K562 (cell line): ENCODE measurements around the gene RNASE2. TPM values are rescaled to one million over a fixed set of nuclear protein-coding genes. Genes with fewer than 3 reads are reported as not detected.
A peak's percentile ranks its signal among the peaks of the same experiment; 100 is the strongest.

Source experiments
- ATAC-seq: fragments of 200-7000 bp; cut with Tn5 transposase; 3 replicates; pipeline ENCODE4 v1.9.1; 2020; ENCODE audit warnings: moderate library complexity
- BruUV-seq: library from RNA; stranded (reverse); fragments of 400-500 nt; replicated peaks from 2 replicates; lab custom pipeline; 2021; lab: Mats Ljungman, UMichigan
- CTCF ChIA-PET: fragments of 300-600 bp; formaldehyde crosslinking; extraction: SDS; loops from one replicate; lab custom pipeline; 2021; ENCODE audit warnings: low intra/inter-chr PET ratio; lab: Yijun Ruan, JAX
- POLR2A ChIA-PET: fragments of 300-600, 350-650 bp; sonication (Branson Sonifier 250); formaldehyde crosslinking; extraction: SDS; loops from one replicate; lab custom pipeline; 2021; ENCODE audit warnings: antibody characterized with exemption, inconsistent platforms; lab: Yijun Ruan, JAX
- DNase-seq, 4 experiments: peaks; one replicate each; pipeline versions ENCODE4 v3.0.0 to v3.0.0-alpha.2; 2011 to 2018; ENCODE audit warnings: low spot score in 3 of 4, mixed read lengths in 3 of 4; ENCODE audit errors: extremely low read depth in 1 of 4
- FAIRE-seq: peaks from 2 replicates; lab custom pipeline; 2011; peaks lifted over from hg19 to GRCh38; lab: Jason Lieb, UNC
- H2AFZ ChIP-seq: 2 replicates; pipeline ENCODE4 v1.6.0; 2011; ENCODE audit warnings: low read depth, low read length, control low read depth, inconsistent platforms
- H3K27ac ChIP-seq: fragments of 200-600 bp; 3 replicates; pipeline ENCODE4 v1.8.0; 2011; ENCODE audit warnings: low read depth, mild to moderate bottlenecking, control low read depth, inconsistent platforms, low read length, moderate library complexity, mixed read lengths; ENCODE audit errors: extremely low read depth
- H3K27me3 ChIP-seq, 2 experiments: fragments of 300-600 bp in 1 of 2; 2 replicates in 1 of 2; 3 replicates in 1 of 2; pipeline versions ENCODE4 v1.6.0 to v1.8.0; 2011; ENCODE audit warnings: inconsistent platforms in 2 of 2, low read length in 2 of 2, mild to moderate bottlenecking in 1 of 2, mixed read lengths in 1 of 2, moderate library complexity in 1 of 2; ENCODE audit not compliant: control insufficient read depth in 2 of 2, insufficient read depth in 2 of 2
- H3K36me3 ChIP-seq: fragments of 300-600 bp; 3 replicates; pipeline ENCODE4 v1.8.0; 2011; ENCODE audit warnings: mild to moderate bottlenecking, low read length, inconsistent platforms; ENCODE audit not compliant: control insufficient read depth, insufficient read depth
- H3K4me1 ChIP-seq, 2 experiments: fragments of 200-600 bp in 1 of 2; replicated peaks in 1 of 2; 2 replicates in 1 of 2; 3 replicates in 1 of 2; pipeline versions ENCODE4 v1.5.1 to v1.8.0; 2011; ENCODE audit warnings: inconsistent platforms in 2 of 2, low read length in 2 of 2, mild to moderate bottlenecking in 1 of 2, mixed read lengths in 1 of 2, moderate library complexity in 1 of 2; ENCODE audit not compliant: control insufficient read depth in 2 of 2, insufficient read depth in 2 of 2
- H3K4me2 ChIP-seq: 2 replicates; pipeline ENCODE4 v1.6.1; 2011; ENCODE audit warnings: low read length, control low read depth, inconsistent platforms, mixed read lengths; ENCODE audit not compliant: insufficient read depth
- H3K4me3 ChIP-seq: fragments of 200-600 bp; sonication (generic), shearing (Covaris generic); 2 replicates; pipeline ENCODE4 v1.5.1; 2016; ENCODE audit warnings: control low read depth, inconsistent platforms
- H3K79me2 ChIP-seq: fragments of 200-600 bp; 3 replicates; pipeline ENCODE4 v1.8.0; 2011; ENCODE audit warnings: low read length, inconsistent platforms; ENCODE audit not compliant: control insufficient read depth, insufficient read depth
- H3K9ac ChIP-seq, 2 experiments: 2 replicates each; pipeline versions ENCODE4 v1.6.0 to v1.6.1; 2011; ENCODE audit warnings: low read depth in 2 of 2, low read length in 2 of 2, control low read depth in 1 of 2, inconsistent platforms in 1 of 2, mild to moderate bottlenecking in 1 of 2, mixed read lengths in 1 of 2; ENCODE audit not compliant: insufficient read depth in 1 of 2
- H3K9me1 ChIP-seq: one replicate; pipeline ENCODE4 v1.6.0; 2011; ENCODE audit warnings: inconsistent platforms, mild to moderate bottlenecking, low read length, moderate library complexity; ENCODE audit not compliant: control insufficient read depth, insufficient read depth
- H3K9me3 ChIP-seq: replicated peaks from 2 replicates; pipeline ENCODE4 v1.5.1; 2011; ENCODE audit warnings: low read depth, low read length, inconsistent platforms; ENCODE audit not compliant: control insufficient read depth, insufficient read depth
- H4K20me1 ChIP-seq: replicated peaks from 2 replicates; pipeline ENCODE4 v1.6.1; 2011; ENCODE audit warnings: low read length, inconsistent platforms, mixed read lengths; ENCODE audit not compliant: control insufficient read depth, insufficient read depth
- EWSR1 ChIP-seq: fragments of 450-650 bp; IDR thresholded peaks from 2 replicates; pipeline ENCODE4 v1.6.1; 2018; ENCODE audit warnings: borderline replicate concordance, mild to moderate bottlenecking, low read depth, moderate library complexity; ENCODE audit not compliant: partially characterized antibody
- GABPA ChIP-seq: fragments of 200-800 bp; sonication (Bioruptor generic); conservative IDR thresholded peaks from 2 replicates; pipeline ENCODE4 v1.6.1; 2016; ENCODE audit warnings: low read depth, missing genetic modification characterization, missing compliant biosample characterization
- HNRNPL ChIP-seq: fragments of 200-400 bp; formaldehyde crosslinking; IDR thresholded peaks from 2 replicates; pipeline ENCODE4 v1.6.1; 2017; ENCODE audit warnings: low read depth, mild to moderate bottlenecking, low read length
- POLR2H ChIP-seq: IDR thresholded peaks from 2 replicates; pipeline ENCODE4 v1.6.1; 2016; ENCODE audit warnings: missing genetic modification characterization, low read depth, mild to moderate bottlenecking, control low read depth, missing compliant biosample characterization, moderate library complexity
- TAF1 ChIP-seq: IDR thresholded peaks from 2 replicates; pipeline ENCODE4 v1.6.1; 2011; ENCODE audit warnings: mild to moderate bottlenecking, low read length, moderate library complexity; ENCODE audit not compliant: insufficient read depth, control insufficient read depth, severe bottlenecking; ENCODE audit errors: extremely low read depth
- WGBS: fragments of 100-300 bp; shearing (Covaris generic); methylation state at CpG from one replicate; pipeline ENCODE4 v1.1.6; 2016; ENCODE audit warnings: low coverage, mixed read lengths; ENCODE audit not compliant: insufficient coverage; ENCODE audit errors: missing lambda C conversion rate; 5-methylcytosine and 5-hydroxymethylcytosine counted together
- in situ Hi-C: fragments of 300-500 bp; cut with MboI; formaldehyde crosslinking; loops from 4 replicates; pipeline ENCODE4 v1.15.0; 2018; ENCODE audit warnings: inconsistent platforms, mixed read lengths
- intact Hi-C: fragments of 100-400 bp; cut with micrococcal nuclease; formaldehyde crosslinking; loops from 2 replicates; pipeline ENCODE4 v1.14.2; 2022
- polyA plus RNA-seq, 8 experiments: library from polyadenylated mRNA; depleted of rRNA in 4 of 8; stranded (reverse) in 5 of 8; unstranded in 3 of 8; fragments of >200 nt; fragmentation: Nextera tagmentation in 2 of 8; fragmentation: Illumina TruSeq in 1 of 8; extraction: Ambion mirVana in 2 of 8; extraction: Trizol in 1 of 8; gene quantifications; 2 replicates each; pipeline versions ENCODE4 v1.2.1 to v1.2.3, GENCODE V29; 2011 to 2014; ENCODE audit warnings: inconsistent platforms in 1 of 8, missing spikeins in 1 of 8
- total RNA-seq, 7 experiments: library from RNA; depleted of rRNA in 6 of 7; stranded (reverse); fragments of >200 nt in 6 of 7; fragmentation: Illumina TruSeq in 2 of 7; extraction: Trizol in 2 of 7; gene quantifications; 2 replicates each; pipeline versions ENCODE4 v1.2.1 to v1.2.3, GENCODE V29; 2011 to 2021; ENCODE audit warnings: low replicate concordance in 1 of 7
- TF ChIP-seq, protein P1 (sequence below): fragments of 150-350 bp; IDR thresholded peaks from 2 replicates; pipeline ENCODE4 v1.6.1; 2014; ENCODE audit warnings: low read depth, mild to moderate bottlenecking, low read length, borderline replicate concordance
- TF ChIP-seq, protein P2 (sequence below): fragments of 200-800 bp; sonication (Bioruptor generic); IDR thresholded peaks from 2 replicates; pipeline ENCODE4 v1.6.1; 2017; ENCODE audit warnings: missing genetic modification characterization, missing compliant biosample characterization

Gene RNASE2
- total and polyA plus RNA-seq, 9 of the 15 experiments (the other 6 are each of a cell fraction or from before 2014, with no cell fraction given), result not detected

- Histone ChIP-seq H3K9me1 (no peaks in the 10 kb centered on the region), H3K27me3 (no peaks in the 10 kb centered on the region), H3K4me1 (peaks cover 7 to 10% of the 10 kb centered on the region in 2 experiments; a peak in 3 of 5 replicates), H3K36me3 (peaks cover 27% of the 10 kb centered on the region), H3K9me3 (no peaks in the 10 kb centered on the region), H3K9ac (peak overlapping the region in 1 of 2 experiments; percentile 70; a peak in 2 of 4 replicates), H3K27ac (peak overlapping the region; percentile 79), H3K79me2 (peaks cover 23% of the 10 kb centered on the region), H3K4me2 (peak overlapping the region; percentile 92), H3K4me3 (peak overlapping the region; percentile 74; the same call in 1 of the 2 replicates), H2AFZ (peak overlapping the region; percentile 91), H4K20me1 (no peaks in the 10 kb centered on the region)
- intact Hi-C loops, result no loop called here
- no TSS peak for BruUV-seq
- no peak for ATAC-seq
- CTCF ChIA-PET, result no interaction called here
- WGBS, result 3% methylated on average over 4 of the region's 11 CpGs
- in situ Hi-C loops, result no loop called here
- no peak for FAIRE-seq
- DNase-seq, result peak in 2 of 4 experiments; percentile 72 to 74
- TF ChIP-seq POLR2H (tag), result peak; percentile 68
- peak; percentile 1 for TF ChIP-seq TAF1
- no peak for TF ChIP-seq EWSR1
- no peak for TF ChIP-seq HNRNPL
- 0 out of 2 replicates have a peak, but pooled peaks have one; percentile 88 for TF ChIP-seq GABPA (tag)
- TF ChIP-seq, protein P1, sequence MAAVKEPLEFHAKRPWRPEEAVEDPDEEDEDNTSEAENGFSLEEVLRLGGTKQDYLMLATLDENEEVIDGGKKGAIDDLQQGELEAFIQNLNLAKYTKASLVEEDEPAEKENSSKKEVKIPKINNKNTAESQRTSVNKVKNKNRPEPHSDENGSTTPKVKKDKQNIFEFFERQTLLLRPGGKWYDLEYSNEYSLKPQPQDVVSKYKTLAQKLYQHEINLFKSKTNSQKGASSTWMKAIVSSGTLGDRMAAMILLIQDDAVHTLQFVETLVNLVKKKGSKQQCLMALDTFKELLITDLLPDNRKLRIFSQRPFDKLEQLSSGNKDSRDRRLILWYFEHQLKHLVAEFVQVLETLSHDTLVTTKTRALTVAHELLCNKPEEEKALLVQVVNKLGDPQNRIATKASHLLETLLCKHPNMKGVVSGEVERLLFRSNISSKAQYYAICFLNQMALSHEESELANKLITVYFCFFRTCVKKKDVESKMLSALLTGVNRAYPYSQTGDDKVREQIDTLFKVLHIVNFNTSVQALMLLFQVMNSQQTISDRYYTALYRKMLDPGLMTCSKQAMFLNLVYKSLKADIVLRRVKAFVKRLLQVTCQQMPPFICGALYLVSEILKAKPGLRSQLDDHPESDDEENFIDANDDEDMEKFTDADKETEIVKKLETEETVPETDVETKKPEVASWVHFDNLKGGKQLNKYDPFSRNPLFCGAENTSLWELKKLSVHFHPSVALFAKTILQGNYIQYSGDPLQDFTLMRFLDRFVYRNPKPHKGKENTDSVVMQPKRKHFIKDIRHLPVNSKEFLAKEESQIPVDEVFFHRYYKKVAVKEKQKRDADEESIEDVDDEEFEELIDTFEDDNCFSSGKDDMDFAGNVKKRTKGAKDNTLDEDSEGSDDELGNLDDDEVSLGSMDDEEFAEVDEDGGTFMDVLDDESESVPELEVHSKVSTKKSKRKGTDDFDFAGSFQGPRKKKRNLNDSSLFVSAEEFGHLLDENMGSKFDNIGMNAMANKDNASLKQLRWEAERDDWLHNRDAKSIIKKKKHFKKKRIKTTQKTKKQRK, result no peak
- TF ChIP-seq, protein P2, sequence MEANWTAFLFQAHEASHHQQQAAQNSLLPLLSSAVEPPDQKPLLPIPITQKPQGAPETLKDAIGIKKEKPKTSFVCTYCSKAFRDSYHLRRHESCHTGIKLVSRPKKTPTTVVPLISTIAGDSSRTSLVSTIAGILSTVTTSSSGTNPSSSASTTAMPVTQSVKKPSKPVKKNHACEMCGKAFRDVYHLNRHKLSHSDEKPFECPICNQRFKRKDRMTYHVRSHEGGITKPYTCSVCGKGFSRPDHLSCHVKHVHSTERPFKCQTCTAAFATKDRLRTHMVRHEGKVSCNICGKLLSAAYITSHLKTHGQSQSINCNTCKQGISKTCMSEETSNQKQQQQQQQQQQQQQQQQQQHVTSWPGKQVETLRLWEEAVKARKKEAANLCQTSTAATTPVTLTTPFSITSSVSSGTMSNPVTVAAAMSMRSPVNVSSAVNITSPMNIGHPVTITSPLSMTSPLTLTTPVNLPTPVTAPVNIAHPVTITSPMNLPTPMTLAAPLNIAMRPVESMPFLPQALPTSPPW (CRISPR knock-in tag), result peak; percentile 85; the same call in 1 of the 2 replicates
- POLR2A ChIA-PET, result no interaction called here
These were observed 34.1 kb downstream of the RNASE2 start for GRCh38 chr14:20989471-20989786.
